Endothelial cell of umbilical vein (primary cell): ENCODE results near the gene CUL9. TPM values are rescaled to one million over a fixed set of nuclear protein-coding genes. Genes with fewer than 3 reads are reported as not detected.

Source experiments
- BruUV-seq: library from RNA; stranded (reverse); fragments of 400-500 nt; replicated peaks from 2 replicates; lab custom pipeline; 2021; lab: Mats Ljungman, UMichigan
- CTCF ChIA-PET: fragments of 300-600, 350-600 bp; sonication (Branson Sonifier 250); formaldehyde crosslinking; loops from one replicate; lab custom pipeline; 2021; ENCODE audit warnings: antibody characterized with exemption, inconsistent platforms; lab: Charles Lee
- POLR2A ChIA-PET: fragments of 300-600, 350-600 bp; sonication (Branson Sonifier 250); formaldehyde crosslinking; loops from one replicate; lab custom pipeline; 2021; ENCODE audit warnings: antibody characterized with exemption, inconsistent platforms; lab: Charles Lee
- DNase-seq: peaks from one replicate; pipeline ENCODE4 v3.0.0-alpha.2; 2011; ENCODE audit warnings: low read depth, low spot score
- FAIRE-seq: peaks from 2 replicates; lab custom pipeline; 2011; peaks lifted over from hg19 to GRCh38; lab: Jason Lieb, UNC
- H2AFZ ChIP-seq: 2 replicates; pipeline ENCODE4 v1.6.0; 2012; ENCODE audit warnings: low read depth, low read length, control low read depth, inconsistent platforms
- H3K27ac ChIP-seq: 2 replicates; pipeline ENCODE4 v1.5.1; 2011; ENCODE audit warnings: low read depth, mild to moderate bottlenecking, control low read depth, low read length, moderate library complexity; ENCODE audit not compliant: insufficient read depth
- H3K27me3 ChIP-seq, 2 experiments: 2 replicates each; pipeline versions ENCODE4 v1.6.0 to v1.6.1; 2011; ENCODE audit warnings: low read length in 2 of 2, mixed read lengths in 1 of 2; ENCODE audit not compliant: control insufficient read depth in 2 of 2, insufficient read depth in 2 of 2
- H3K36me3 ChIP-seq, 2 experiments: 2 replicates in 1 of 2; 3 replicates in 1 of 2; pipeline ENCODE4 v1.5.1; 2011; ENCODE audit warnings: low read length in 2 of 2, mild to moderate bottlenecking in 1 of 2, moderate library complexity in 1 of 2; ENCODE audit not compliant: control insufficient read depth in 2 of 2, insufficient read depth in 2 of 2; ENCODE audit errors: extremely low read depth in 1 of 2
- H3K4me1 ChIP-seq: 3 replicates; pipeline ENCODE4 v1.5.1; 2011; ENCODE audit warnings: mild to moderate bottlenecking, low read length; ENCODE audit not compliant: control insufficient read depth, insufficient read depth; ENCODE audit errors: extremely low read depth
- H3K4me2 ChIP-seq: 2 replicates; pipeline ENCODE4 v1.6.1; 2011; ENCODE audit warnings: low read length, control low read depth, mixed read lengths; ENCODE audit not compliant: insufficient read depth
- H3K4me3 ChIP-seq, 3 experiments: fragments of 200-600 bp in 1 of 3; sonication (generic), shearing (Covaris generic) in 1 of 3; replicated peaks in 1 of 3; 2 replicates each; pipeline ENCODE4 v1.5.1; 2011 to 2016; ENCODE audit warnings: control low read depth in 3 of 3, low read length in 3 of 3, mild to moderate bottlenecking in 2 of 3, inconsistent platforms in 1 of 3, low read depth in 1 of 3, moderate library complexity in 1 of 3; ENCODE audit not compliant: insufficient read depth in 1 of 3
- H3K79me2 ChIP-seq: 2 replicates; pipeline ENCODE4 v1.6.0; 2012; ENCODE audit warnings: low read length, inconsistent platforms; ENCODE audit not compliant: control insufficient read depth, insufficient read depth
- H3K9ac ChIP-seq: replicated peaks from 2 replicates; pipeline ENCODE3; 2011; ENCODE audit warnings: low read length, control low read depth; ENCODE audit not compliant: insufficient read depth; ENCODE audit errors: extremely low read depth
- H3K9me1 ChIP-seq: replicated peaks from 3 replicates; pipeline ENCODE4 v1.6.0; 2011; ENCODE audit warnings: mild to moderate bottlenecking, low read length; ENCODE audit not compliant: control insufficient read depth, insufficient read depth; ENCODE audit errors: extremely low read depth
- H3K9me3 ChIP-seq: replicated peaks from 2 replicates; pipeline ENCODE4 v1.5.1; 2012; ENCODE audit warnings: low read length, inconsistent platforms; ENCODE audit not compliant: control insufficient read depth, insufficient read depth
- H4K20me1 ChIP-seq: replicated peaks from 2 replicates; pipeline ENCODE3; 2011; ENCODE audit warnings: mild to moderate bottlenecking, low read length; ENCODE audit not compliant: control insufficient read depth, insufficient read depth; ENCODE audit errors: extremely low read depth
- EZH2 ChIP-seq: IDR thresholded peaks from 2 replicates; pipeline ENCODE4 v1.6.1; 2012; ENCODE audit warnings: borderline replicate concordance, low read depth, mild to moderate bottlenecking, moderate library complexity, low read length, inconsistent platforms; ENCODE audit not compliant: severe bottlenecking
- FOS ChIP-seq: IDR thresholded peaks from 2 replicates; pipeline ENCODE4 v1.6.1; 2011; ENCODE audit warnings: mild to moderate bottlenecking, low read length, moderate library complexity, borderline replicate concordance; ENCODE audit not compliant: insufficient read depth
- GATA2 ChIP-seq: IDR thresholded peaks from 2 replicates; pipeline ENCODE4 v1.7.0; 2011; ENCODE audit warnings: low read depth, mild to moderate bottlenecking, moderate library complexity, mixed read lengths, low read length; ENCODE audit not compliant: insufficient read length, insufficient read depth
- JUN ChIP-seq: IDR thresholded peaks from 2 replicates; pipeline ENCODE4 v1.6.1; 2011; ENCODE audit warnings: borderline replicate concordance, low read depth; ENCODE audit not compliant: insufficient read length, insufficient read depth
- MYC ChIP-seq: IDR thresholded peaks from one replicate; pipeline ENCODE4 v1.6.1; 2011; ENCODE audit warnings: mild to moderate bottlenecking, low read depth, low read length
- POLR2A ChIP-seq: IDR thresholded peaks from 2 replicates; pipeline ENCODE4 v1.6.1; 2012; ENCODE audit warnings: low read depth, mild to moderate bottlenecking, control low read depth, low read length
- POLR2AphosphoS5 ChIP-seq: IDR thresholded peaks from 2 replicates; pipeline ENCODE4 v1.6.1; 2012; ENCODE audit warnings: low read depth, mild to moderate bottlenecking, control low read depth, low read length, moderate library complexity; ENCODE audit not compliant: insufficient read depth
- dilution Hi-C: fragments of 300-500 bp; cut with MboI; formaldehyde crosslinking; loops from one replicate; pipeline ENCODE4 v1.15.0; 2019; ENCODE audit warnings: low sequenced_read_pairs; ENCODE audit not compliant: extremely low pct_ligation_motif_present
- intact Hi-C: fragments of 100-400 bp; cut with micrococcal nuclease; formaldehyde crosslinking; loops from one replicate; pipeline ENCODE4 v1.10.0; 2022
- polyA plus RNA-seq, 4 experiments: library from polyadenylated mRNA; depleted of rRNA in 3 of 4; stranded (reverse) in 3 of 4; unstranded in 1 of 4; fragments of >200 nt; gene quantifications; 2 replicates each; pipeline versions ENCODE4 v1.2.1 to v1.2.3, GENCODE V29; 2011 to 2012; ENCODE audit warnings: missing spikeins in 1 of 4
- total RNA-seq: library from RNA; stranded (reverse); gene quantifications from 2 replicates; pipeline ENCODE4 v1.2.3, GENCODE V29; 2021

CUL9 gene
- total and polyA plus RNA-seq, 2 donors (not counting 3 experiments of a cell fraction or from before 2014, with no cell fraction given), result 38.7 to 46.0 TPM

- DNase-seq, result no peak
- no peak overlapping the region for H3K9ac ChIP-seq
- H4K20me1 ChIP-seq, result no peaks in the 10 kb centered on the region
- peaks cover 2% of the 10 kb centered on the region for H3K79me2 ChIP-seq
- no peak overlapping the region for H2AFZ ChIP-seq
- no peaks in the 10 kb centered on the region for H3K9me1 ChIP-seq
- no peak overlapping the region for H3K27ac ChIP-seq
- ChIA-PET POLR2A (no interaction called here), CTCF (no interaction called here)
- no peak for TF ChIP-seq FOS
- TF ChIP-seq POLR2AphosphoS5, result no peak
- TF ChIP-seq POLR2A, result no peak
- no peak for TF ChIP-seq MYC
- no peak for TF ChIP-seq JUN
- no peak for TF ChIP-seq GATA2
- no peaks in the 10 kb centered on the region for H3K9me3 ChIP-seq
- H3K27me3 ChIP-seq, result no peaks in the 10 kb centered on the region
- no TSS peak for BruUV-seq
- peaks cover 17% of the 10 kb centered on the region for H3K4me1 ChIP-seq
- dilution Hi-C loops, result no loop called here
- H3K4me3 ChIP-seq, result no peak overlapping the region
- FAIRE-seq, result no peak
- peaks cover 3 to 26% of the 10 kb centered on the region in 2 experiments for H3K36me3 ChIP-seq
- no peak overlapping the region for H3K4me2 ChIP-seq
- intact Hi-C loops, result no loop called here
Observed at GRCh38 chr6:43184268-43184985, 2.4 kb downstream of the CUL9 start.

DNA sequence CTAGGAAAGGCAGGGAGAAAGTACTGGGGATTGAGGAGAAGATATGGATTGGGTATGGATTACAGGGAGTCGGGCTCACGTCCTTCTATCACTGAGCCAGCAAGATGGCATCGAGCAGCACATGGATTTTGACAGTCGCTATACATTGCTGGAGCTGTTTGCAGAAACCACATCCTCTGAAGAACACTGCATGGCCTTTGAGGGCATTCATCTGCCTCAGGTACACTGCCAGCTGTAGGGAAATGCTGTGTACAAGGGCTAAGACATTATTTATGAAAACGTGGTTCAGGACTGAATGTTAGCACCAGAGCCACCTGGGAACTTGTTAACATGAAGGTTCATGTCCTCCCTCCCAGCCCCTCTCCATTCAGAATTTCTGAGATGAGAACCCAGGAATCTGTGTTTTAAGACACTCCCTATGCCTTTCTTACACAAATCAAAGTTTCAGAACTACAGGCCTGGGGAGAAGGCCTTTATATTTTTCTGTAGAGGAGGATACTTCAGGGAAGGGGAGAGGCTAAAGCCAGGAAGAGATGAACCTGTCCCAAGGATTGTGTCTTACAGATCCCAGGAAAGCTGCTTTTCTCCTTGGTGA, 3.5 kb downstream of the CUL9 start:
- H3K9me3 ChIP-seq, result no peaks in the 10 kb centered on the region
- H3K9ac ChIP-seq, result no peak overlapping the region
- dilution Hi-C loops (no loop called here), intact Hi-C loops (no loop called here)
- peaks cover 3 to 25% of the 10 kb centered on the region in 2 experiments for H3K36me3 ChIP-seq
- ChIA-PET CTCF (no interaction called here), POLR2A (no interaction called here)
- no peak overlapping the region for H2AFZ ChIP-seq
- DNase-seq (no peak), FAIRE-seq (no peak)
- no peak overlapping the region for H3K4me2 ChIP-seq
- no peak overlapping the region for H3K27ac ChIP-seq
- peaks cover 17% of the 10 kb centered on the region for H3K4me1 ChIP-seq
- no TSS peak for BruUV-seq
- no peaks in the 10 kb centered on the region for H4K20me1 ChIP-seq
- no peaks in the 10 kb centered on the region for H3K27me3 ChIP-seq
- H3K4me3 ChIP-seq, result no peak overlapping the region
- H3K9me1 ChIP-seq, result no peaks in the 10 kb centered on the region
- peaks cover 2% of the 10 kb centered on the region for H3K79me2 ChIP-seq
- TF ChIP-seq FOS, result no peak
- no peak for TF ChIP-seq POLR2AphosphoS5
- no peak for TF ChIP-seq EZH2
